ENCODE data around the gene TGDS. TPM values are rescaled to one million over a fixed set of nuclear protein-coding genes. Genes with fewer than 3 reads are reported as not detected.

The TGDS gene
- total and polyA plus RNA-seq, 2 experiments from 2014 or later = 8.6 to 21.5 TPM

- peak overlapping the region; percentile 79 for H2AFZ ChIP-seq
- H4K20me1 ChIP-seq (ENCODE audit: insufficient read depth, poor library complexity, severe bottlenecking) = no peaks in the 10 kb centered on the region
- no peak for DNase-seq (ENCODE audit: low spot score)
- H3K9me3 ChIP-seq (ENCODE audit: low read depth) = no peaks in the 10 kb centered on the region
- H3K9me2 ChIP-seq (replicated peaks; ENCODE audit: insufficient read depth) = no peaks in the 10 kb centered on the region
- TF ChIP-seq EZH2 (IDR thresholded peaks at IDR 0.05; ENCODE audit: borderline replicate concordance) = no peak
- no peak for TF ChIP-seq EZH2phosphoT487 (IDR thresholded peaks at IDR 0.05; ENCODE audit: low read depth, severe bottlenecking, unreplicated experiment)
- TF ChIP-seq CTCF (IDR thresholded peaks at IDR 0.05; ENCODE audit: poor library complexity) = no peak
- H3K79me2 ChIP-seq = no peaks in the 10 kb centered on the region
- H3K27ac ChIP-seq = peak overlapping the region; percentile 97
- H3K27me3 ChIP-seq = no peaks in the 10 kb centered on the region
- H3K4me3 ChIP-seq = peak overlapping the region; percentile 49
- H3K36me3 ChIP-seq (replicated peaks; ENCODE audit: insufficient read depth, low read depth) = no peaks in the 10 kb centered on the region
- no peaks in the 10 kb centered on the region for H3K4me1 ChIP-seq (ENCODE audit: insufficient read depth)
- peak overlapping the region; percentile 76 for H3K4me2 ChIP-seq
- 27% methylated on average over 21 of the region's 21 CpGs for WGBS (ENCODE audit: low lambda C conversion rate, missing lambda C conversion rate)
Observed at GRCh38 chr13:94550062-94550738, 45.8 kb downstream of the TGDS start.

- TF ChIP-seq CTCF (IDR thresholded peaks at IDR 0.05; ENCODE audit: poor library complexity) (peak; percentile 2), EZH2phosphoT487 (IDR thresholded peaks at IDR 0.05; ENCODE audit: low read depth, severe bottlenecking, unreplicated experiment) (no peak), EZH2 (IDR thresholded peaks at IDR 0.05; ENCODE audit: borderline replicate concordance) (no peak)
- no peaks in the 10 kb centered on the region for H3K36me3 ChIP-seq (replicated peaks; ENCODE audit: insufficient read depth, low read depth)
- H3K4me2 ChIP-seq = peak overlapping the region; percentile 84
- no peaks in the 10 kb centered on the region for H3K4me1 ChIP-seq (ENCODE audit: insufficient read depth)
- no peaks in the 10 kb centered on the region for H3K27me3 ChIP-seq
- peak; percentile 97 for DNase-seq (ENCODE audit: low spot score)
- no peaks in the 10 kb centered on the region for H3K9me2 ChIP-seq (replicated peaks; ENCODE audit: insufficient read depth)
- peak overlapping the region; percentile 49 for H3K4me3 ChIP-seq
- no peaks in the 10 kb centered on the region for H3K9me3 ChIP-seq (ENCODE audit: low read depth)
- H2AFZ ChIP-seq = peak overlapping the region; percentile 91
- WGBS (ENCODE audit: low lambda C conversion rate, missing lambda C conversion rate) = 1% methylated on average over 66 of the region's 66 CpGs
- no peaks in the 10 kb centered on the region for H3K79me2 ChIP-seq
- no peaks in the 10 kb centered on the region for H4K20me1 ChIP-seq (ENCODE audit: insufficient read depth, poor library complexity, severe bottlenecking)
- peak overlapping the region; percentile 97 for H3K27ac ChIP-seq
Observed at GRCh38 chr13:94549232-94550061, 46.5 kb downstream of the TGDS start.

DNA sequence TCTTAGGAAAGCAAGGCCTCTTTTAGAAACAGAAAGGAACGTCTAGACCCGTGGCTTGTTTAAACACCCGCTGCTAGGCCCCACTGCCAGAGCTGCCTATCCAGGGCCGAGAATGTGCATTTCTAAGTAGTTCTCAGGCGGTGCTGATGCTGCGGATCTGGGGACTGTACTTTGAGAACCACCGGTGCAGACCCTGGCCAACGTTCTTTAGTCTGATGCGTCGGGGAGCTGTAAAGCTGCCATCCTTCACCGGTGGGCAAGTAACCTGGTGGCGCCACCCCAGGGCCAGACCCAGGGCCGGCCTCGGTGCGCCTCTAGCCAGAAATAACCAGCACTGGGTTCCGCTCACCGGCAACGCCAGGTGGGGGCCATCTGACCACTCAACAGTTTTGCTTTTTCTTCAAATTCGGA is 47.1 kb downstream of the TGDS start:
- Histone ChIP-seq H3K4me1 (ENCODE audit: insufficient read depth) (no peaks in the 10 kb centered on the region), H3K27me3 (no peaks in the 10 kb centered on the region), H2AFZ (peak overlapping the region; percentile 91), H3K4me2 (peak overlapping the region; percentile 84), H3K27ac (peak overlapping the region; percentile 97), H3K79me2 (no peaks in the 10 kb centered on the region), H3K4me3 (peak overlapping the region; percentile 49), H4K20me1 (ENCODE audit: insufficient read depth, poor library complexity, severe bottlenecking) (no peaks in the 10 kb centered on the region), H3K9me2 (replicated peaks; ENCODE audit: insufficient read depth) (no peaks in the 10 kb centered on the region), H3K9me3 (ENCODE audit: low read depth) (no peaks in the 10 kb centered on the region), H3K36me3 (replicated peaks; ENCODE audit: insufficient read depth, low read depth) (no peaks in the 10 kb centered on the region)
- 1% methylated on average over 19 of the region's 19 CpGs for WGBS (ENCODE audit: low lambda C conversion rate, missing lambda C conversion rate)
- peak; percentile 78 for DNase-seq (ENCODE audit: low spot score)
- TF ChIP-seq EZH2phosphoT487 (IDR thresholded peaks at IDR 0.05; ENCODE audit: low read depth, severe bottlenecking, unreplicated experiment) (no peak), EZH2 (IDR thresholded peaks at IDR 0.05; ENCODE audit: borderline replicate concordance) (no peak), CTCF (IDR thresholded peaks at IDR 0.05; ENCODE audit: poor library complexity) (peak; percentile 38)

All from hepatocyte (in vitro differentiated cells).